GM19455 (cell line): ENCODE measurements around the gene DDRGK1.

Experiments used
- ATAC-seq: cut with Tn5 transposase; IDR thresholded peaks from one replicate; pipeline ENCODE4 v1.9.1; 2021; ENCODE audit not compliant: unreplicated experiment

Gene DDRGK1

DNA sequence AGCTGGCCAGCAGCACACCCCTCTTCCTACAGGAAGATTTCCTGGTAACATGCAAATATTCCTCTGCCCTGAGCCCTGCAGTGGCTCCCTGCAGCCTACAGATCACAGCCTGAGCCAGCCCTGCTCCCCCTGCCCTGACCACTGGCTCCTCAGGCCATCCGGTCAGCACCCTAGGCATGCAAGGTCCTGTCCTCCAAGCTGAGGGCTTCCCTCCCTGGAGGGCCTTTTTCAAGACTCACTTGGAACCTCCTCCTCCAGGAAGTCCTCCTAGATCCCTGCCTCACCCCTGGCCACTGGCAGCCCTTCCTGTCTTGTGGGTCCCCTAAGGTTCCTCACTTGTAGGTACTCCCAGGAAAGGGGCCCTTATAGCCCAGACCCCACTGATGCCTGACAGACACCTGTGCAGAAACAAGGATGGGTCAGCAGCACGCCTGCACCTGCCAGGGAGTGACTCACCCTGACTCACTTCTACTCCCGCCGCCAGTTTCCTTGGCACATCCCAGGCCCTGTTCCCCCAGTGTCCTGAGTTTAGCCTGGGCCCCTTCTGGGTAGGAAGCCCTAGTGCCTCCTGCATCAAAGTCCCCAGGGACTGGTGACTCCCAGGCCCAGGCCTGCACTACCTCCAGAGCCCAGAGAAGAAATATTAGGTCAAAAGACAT is 31.3 kb upstream of the DDRGK1 start:
- ATAC-seq, result no peak

DNA sequence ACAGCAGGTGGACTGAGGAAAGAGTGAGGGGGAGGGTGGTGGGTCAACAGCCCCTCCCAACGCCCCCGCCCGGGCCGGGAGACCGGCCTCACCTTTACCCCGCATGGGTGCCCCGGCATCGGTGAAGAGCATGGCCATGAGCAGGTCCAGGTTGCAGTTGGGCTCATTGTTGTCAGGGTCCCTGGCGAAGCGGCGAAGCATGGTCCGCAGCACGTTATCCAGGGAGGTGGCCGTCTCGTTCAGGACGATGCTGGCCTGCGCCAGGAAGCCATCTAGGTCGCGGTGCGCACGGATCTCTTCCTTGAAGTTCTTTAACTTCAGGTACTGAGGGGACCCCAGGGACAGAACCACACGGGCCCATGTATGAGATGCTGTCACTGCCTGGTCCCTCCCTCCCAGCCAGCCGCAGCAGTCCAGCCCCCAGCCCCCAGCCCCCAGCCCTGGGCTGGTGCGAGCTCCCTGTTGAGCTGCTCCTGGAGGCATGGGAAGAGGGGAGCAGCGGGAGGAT is 29.6 kb upstream of the DDRGK1 start:
- ATAC-seq, result no peak

DNA sequence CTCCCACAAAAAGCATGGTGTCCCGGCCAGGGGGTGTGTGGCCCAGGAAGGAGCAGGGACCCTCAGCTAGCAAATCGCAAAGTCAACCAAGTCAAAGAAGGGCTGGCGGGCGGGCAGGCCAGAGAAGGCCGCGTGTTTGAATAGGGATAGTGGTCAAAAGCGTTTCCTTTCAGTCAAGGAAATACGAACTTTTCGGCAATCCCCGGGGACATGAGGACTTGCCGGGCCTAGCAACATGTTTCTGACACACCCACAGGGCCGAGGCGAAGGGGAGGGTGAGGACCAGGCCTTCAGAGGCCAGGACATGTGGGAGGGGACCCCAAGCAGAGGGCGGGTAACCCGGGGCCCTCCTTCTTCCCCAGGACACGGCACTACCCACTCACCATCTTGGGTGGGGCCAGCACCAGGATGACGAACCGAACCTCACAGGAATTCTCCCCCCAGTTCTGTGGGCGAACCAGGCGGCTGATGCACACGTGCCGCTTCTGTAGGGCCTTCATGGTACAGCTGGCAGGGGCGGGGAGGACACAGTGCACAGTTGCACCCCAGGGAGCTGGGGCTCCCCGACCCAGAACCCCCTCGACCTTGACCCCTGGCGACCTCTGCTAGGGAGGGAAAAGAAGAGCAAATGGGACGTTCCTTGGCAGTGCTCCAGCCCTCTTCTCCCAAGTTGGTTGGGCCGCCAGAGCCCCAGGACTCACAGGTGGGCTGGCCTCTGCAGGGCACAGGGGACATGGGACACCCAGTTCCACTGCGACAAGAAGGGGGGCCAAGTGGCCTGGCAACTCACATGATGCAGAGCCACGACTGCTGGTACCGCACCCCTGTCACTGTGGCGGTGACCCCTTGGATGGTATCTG is 28.9 kb upstream of the DDRGK1 start:
- ATAC-seq, result no peak

DNA sequence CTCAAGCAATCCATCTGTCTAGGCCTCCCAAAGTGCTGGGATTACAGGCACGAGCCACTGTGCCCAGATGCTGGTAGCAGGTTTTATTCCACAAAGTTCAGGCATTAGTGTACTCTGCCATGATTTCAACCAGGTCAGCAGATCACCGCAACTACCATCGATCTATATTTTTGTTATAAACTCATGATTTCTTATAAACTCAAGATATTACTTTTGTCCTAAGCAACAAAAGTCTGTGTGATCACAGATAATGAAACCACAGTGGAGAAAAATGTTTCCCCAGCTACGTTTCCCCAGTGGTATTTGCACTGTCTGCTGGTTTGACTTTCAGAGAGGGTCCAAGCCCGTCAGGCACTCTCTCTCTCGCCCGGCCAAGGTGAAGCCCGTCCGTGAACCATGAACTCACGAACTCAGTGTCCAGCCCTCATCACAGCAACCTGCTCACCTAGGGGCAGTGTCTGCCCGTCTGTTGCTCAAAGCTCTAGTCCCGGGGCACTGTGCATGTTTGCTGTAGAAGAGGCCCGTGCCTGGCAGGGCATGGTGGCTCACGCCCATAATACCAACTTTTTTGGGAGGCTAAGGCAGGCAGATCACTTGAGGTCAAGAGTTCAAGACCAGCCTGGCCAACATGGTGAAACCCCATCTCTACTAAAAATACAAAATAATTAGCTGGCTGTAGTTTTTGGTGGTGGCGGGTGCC is 27.6 kb upstream of the DDRGK1 start:
- no peak for ATAC-seq

DNA sequence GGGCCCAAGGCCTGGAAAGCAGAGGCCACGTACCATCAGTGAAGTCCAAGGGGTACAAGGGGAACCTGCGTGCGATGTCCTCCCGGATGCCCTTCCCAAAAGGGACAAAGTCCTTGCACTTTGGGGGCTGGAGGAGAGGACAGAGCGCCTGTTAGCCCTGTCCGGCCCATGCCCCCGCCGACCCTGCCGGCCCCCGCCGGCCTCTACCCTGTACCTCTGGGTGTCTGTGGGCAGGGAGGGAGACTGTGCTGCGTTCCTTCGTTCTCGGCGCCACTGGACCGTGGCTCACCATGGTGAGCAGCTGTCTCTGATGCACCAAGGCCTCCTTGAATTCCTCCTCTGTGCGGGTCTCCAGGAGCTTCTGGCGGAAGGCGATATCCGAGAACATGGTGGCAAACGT is 26.6 kb upstream of the DDRGK1 start:
- no peak for ATAC-seq

DNA sequence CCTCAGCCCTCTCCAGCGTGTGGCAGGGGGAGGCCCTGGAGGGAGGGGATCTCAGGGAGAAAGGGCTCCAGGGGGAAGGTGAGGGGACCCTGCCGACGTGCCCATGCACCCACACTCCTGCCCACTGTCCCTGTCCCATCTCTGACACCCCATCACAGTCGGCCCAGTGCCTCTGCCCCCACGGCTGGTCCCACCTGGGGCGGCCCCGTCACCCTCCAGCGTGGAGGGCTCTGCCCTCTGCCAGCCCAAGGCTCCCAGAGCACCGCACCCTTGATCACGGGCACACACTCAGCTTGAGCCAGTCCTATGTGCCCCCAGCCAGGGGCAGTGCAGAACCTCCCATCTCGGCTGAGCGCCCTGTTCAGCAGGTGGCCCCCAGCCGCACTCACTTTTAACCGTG is 25.3 kb upstream of the DDRGK1 start:
- no peak for ATAC-seq

DNA sequence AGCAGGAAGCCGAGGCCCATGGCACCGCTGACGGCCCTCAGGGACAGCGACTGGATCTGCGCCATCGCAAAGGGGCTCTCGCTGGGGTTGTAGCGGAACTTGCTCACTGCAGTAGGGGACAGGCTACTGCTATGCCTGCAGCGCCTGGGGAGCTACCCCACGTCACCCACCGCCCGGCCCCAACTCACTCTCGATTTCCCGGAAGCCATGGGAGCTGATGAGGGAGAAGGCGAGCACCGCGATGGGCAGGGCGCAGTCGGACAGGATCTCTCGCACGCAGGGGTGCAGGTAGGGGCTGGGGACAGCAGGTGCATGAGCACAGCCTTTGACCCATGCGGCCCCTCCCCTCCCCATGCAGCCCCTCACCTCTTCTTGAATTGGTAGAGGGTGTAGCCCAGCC is 24.7 kb upstream of the DDRGK1 start:
- no peak for ATAC-seq

DNA sequence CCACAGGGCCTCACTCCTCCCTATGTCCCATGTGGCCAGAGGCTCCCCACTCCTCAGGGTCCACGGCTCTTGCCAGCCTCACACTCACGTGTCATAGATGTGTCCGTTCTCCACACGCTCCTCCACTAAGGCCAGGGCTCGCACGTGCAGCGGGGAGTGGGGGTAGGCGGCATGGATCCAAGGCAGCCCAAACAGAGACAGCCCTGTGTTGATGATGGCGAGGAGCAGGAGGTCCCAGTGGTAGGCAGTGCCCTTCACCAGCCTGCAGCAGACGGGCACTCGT is 24.2 kb upstream of the DDRGK1 start:
- ATAC-seq, result no peak

DNA sequence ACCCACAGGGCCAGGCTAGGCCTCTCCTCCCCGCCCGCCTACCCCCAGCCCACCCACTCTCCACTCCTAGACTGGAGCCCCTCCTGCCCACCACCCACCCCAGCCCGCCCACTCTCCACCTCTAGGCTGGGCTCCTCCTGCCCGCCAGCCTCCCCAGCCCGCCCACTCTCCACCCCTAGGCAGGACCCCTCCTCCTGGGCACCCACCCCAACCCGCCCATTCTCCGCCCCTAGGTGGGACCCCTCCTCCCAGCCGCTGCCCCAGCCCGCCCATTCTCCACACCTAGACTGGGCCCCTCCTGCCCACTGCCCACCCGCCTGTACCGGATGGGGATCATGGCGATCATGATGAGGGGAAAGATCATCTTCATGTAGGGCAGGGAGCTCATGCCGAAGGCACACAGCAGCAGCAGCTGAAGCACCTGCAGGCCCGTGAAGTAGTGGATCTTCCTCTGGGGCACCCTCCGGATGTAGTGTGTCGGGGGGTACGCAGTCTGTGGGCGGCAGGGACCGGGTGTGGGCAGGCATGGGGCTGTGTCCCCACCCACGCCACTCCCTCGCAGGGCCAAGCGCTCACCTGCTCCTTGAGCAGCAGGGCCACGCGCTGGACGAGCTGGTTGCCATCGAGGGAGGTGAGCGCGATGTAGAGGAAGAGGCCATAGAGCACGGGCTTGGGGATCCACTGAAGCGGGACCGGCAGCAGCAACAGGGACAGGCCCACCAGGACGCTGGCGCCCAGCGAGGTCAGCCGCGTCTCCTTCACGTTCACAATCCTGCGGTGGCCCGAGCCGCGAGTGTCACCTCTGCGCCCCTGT is 23.7 kb upstream of the DDRGK1 start:
- no peak for ATAC-seq

DNA sequence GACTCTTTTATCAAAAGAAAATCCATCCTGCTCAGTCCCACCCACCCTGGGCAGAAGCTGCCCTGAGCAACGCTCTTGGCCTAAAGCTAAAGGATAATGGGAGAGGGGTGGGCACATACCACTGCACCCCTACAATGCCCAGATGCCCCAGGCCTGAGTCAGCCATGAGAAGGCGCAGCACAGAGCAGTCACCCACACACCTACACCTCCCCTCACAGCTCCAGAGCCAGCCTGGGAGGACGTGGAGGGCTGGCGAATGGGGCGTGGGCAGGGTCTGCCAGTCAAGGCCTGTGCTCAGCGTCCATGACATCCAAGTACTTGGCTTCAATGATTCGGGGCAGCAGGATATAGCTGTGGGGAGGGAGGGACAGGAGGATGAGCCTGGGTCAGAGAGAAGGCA is 23.0 kb upstream of the DDRGK1 start:
- no peak for ATAC-seq

DNA sequence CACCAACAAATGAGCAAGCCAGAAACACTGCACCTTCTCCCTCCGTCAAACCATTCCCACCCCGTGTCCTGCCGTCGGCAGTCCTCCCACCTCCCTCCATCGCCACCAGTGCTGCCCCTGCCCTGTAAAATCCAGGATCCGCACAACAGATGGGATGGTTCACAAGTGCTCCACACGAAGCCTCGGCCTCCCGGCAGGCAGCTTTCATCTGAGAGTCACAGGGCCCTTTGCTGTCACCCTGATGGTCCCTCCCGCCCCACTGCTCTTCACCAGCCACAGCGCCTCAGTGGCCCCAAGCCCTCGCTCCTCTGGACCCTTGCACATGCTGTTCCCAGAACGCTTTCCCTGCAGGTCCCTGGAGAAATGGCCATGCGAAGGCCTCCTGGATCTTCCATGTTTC is 22.4 kb upstream of the DDRGK1 start:
- no peak for ATAC-seq

DNA sequence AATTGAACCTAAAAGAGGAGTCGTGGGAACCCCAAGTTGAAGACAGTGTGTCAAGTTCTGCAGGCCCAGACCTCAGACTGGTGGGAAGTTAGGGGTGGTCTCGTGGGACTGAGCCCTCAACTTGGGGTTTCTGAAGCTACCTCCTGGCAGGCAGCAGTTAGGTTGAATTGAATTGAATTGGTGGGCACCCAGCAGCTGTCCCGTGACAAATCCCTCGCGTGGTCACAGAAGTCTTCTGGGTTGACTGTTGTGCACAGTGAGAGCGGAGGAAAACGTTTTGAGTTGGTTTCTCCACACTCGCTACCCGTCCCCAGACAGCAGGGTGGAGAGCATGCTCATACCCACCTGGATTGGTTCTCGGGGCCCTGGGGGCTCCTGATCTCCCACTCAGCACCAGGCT is 21.6 kb upstream of the DDRGK1 start:
- ATAC-seq, result no peak

DNA sequence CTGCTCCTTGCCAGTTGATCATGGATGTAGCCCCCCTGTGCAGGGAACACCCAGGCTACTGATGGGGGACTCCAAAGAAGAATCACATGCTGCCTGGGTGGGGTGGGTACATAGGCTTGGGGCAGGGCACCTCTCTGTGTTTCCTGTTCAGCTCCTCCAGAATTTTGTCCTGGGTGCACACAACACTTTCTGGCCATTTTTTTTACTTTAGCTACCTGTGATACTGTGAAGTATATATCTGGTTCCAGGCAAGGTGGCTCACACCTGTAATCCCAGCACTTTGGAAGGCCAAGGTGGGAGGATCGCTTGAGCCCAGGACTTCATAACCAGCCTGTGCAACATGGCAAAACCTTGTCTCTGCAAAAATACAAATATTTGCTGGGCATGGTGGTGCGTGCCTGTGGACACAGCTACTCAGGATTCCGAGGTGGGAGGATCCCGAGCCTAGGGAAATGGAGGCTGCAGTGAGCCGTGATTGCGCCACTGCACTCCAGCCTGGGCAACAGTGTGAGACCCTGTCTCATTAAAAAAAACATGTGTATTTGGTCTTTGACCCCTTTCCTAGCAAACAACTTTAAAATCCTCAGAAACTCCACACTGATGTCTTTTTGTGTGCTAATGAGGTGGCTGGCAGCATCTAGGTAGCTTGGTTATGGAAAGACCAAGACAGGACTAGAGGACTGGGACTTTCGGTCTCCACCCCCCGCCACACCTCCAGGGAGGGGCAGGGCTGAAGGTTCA is 20.4 kb upstream of the DDRGK1 start:
- ATAC-seq, result no peak

DNA sequence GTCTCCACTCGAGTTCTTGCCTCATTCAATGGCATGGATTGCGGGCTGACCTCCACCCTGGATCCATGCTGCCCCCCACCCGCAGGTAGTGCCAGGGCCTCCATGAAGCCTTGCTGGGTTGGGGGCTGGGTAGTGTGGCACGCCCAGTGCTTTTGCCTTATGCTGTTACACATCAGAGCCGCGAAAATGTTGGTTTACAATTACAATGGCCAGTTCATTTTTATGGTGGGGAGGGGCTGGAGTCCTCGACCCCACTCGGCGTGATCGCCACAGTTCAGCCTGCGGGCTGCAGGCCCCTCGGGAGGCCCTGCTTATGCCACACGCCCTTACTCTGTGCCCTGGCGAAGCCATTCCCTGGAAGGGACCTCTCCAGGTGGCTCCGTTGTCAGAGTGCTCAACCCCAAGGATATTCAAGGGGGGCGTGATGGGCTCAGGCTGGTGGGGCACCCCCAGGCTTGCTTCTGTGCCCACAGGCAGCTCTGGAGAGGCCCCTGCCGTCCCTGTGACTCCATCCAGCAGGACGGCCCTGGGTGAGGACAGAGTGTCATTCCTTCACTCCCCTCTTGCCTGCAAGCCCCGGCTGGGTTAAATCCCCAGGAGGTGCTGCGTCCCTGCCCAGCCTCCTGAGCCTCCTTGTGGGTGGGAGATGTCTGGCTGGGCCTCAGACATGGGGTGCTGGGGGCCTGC is 19.7 kb upstream of the DDRGK1 start:
- ATAC-seq, result no peak

DNA sequence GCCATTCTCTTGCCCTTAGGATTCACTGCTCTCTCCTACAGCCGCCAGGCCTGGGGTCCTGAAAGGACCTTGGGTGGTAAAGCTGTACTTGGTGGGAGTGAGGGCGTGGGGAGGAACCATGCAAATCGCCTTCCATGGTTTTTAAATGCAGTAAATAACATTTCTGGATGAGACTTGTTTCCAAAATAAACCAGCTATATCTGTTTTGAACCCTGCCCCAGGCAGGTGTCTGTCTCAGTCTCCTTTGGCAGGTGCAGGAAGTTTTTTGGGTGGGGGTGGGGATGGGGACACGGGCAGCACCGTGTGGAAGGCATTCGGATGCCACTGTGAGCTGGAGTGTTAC is 19.1 kb upstream of the DDRGK1 start:
- ATAC-seq, result no peak

DNA sequence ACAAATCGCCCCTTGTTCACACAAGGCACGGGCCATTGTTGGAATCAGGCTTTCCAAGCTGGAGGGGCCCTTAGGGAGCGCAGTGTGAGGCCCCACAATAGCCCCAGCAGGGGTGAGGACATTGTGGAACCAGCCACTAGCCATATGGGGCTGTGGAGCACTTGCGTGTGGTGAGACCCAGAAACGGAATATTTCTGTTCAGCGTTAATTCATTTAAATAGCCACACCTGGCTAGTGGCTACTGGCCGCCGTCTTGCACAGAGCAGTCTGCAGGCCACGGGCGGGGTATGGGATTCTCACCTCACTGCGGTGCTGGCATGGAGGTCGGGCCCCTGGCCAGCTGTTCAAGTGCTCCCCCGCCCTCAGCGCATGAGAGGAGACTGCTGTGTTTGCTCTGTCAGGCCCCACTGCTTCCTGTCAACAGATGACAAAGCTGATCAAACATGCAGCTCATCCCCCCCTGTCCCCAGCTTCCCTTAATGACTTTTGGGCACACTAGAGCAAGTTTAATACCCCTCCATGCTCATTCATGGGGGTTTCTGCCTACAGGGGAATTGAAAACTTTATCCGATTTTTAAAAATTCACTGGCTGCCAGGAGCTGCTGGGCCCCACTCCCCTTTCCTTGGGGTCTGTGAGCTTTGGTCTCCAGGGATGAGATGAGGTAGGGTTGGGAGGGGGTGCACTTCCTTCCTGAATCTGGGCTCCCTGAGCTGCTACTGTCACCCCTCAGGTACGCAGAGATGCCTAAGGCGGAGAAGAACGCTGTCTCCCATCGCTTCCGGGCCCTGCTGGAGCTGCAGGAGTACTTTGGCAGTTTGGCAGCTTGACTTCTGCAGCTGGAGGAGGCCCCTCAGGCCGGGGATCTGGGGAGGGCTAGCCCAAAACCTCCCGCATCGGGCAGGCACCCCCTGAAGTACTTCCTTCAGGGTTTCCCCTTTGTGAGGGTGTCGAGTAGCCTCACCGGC is 18.4 kb upstream of the DDRGK1 start:
- no peak for ATAC-seq

DNA sequence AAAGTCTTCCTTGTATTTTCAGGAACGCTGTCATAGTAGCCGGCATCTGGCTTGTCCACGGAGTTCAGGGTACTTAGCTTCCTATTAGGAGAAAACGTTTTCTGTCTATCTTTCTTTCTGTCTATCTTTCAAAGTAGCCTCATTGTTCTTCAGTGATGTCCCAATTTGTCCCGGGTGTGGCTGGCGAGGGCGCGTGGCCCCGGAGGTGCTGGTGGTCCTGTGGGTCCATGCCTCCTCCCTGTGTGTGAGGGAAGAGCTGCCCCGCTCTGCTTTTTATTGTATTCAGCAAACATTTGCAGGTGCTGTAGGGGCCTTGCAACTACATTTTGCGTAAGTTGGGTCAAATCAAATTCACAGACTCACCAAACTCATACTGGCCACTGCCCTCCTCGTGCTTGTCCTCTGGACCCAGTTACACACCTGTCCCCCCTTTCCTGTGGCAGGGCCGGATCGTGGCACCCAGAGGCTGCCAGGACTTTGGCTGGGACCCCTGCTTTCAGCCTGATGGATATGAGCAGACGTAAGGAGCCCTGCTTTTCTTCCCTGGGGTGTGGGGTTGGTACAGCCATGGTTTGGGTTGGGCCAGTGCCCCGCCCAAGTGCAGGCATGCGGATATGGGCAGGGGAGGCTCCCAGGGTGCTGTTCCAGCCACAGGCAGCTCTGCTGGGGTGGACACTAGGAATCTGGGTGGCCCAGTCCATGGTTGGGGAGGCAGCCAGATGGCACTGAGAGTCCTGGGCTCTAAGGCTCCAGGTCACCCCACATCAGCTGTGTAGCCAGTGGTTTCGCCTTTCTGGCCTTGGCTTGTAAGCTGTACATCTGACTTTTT is 17.1 kb upstream of the DDRGK1 start:
- no peak for ATAC-seq
